Rectal smooth muscle tissue (tissue), 1 donor: Measurements from ENCODE around the gene UBAC2.

ENCODE experiments used
- H3K27ac ChIP-seq: one replicate; pipeline ENCODE4 v1.7.0; 2013; ENCODE audit warnings: low read depth, low read length, inconsistent platforms
- H3K27me3 ChIP-seq: one replicate; pipeline ENCODE4 v1.7.0; 2013; ENCODE audit warnings: low read length; ENCODE audit not compliant: control insufficient read depth, insufficient read depth
- H3K36me3 ChIP-seq: one replicate; pipeline ENCODE4 v1.7.0; 2013; ENCODE audit warnings: low read length; ENCODE audit not compliant: control insufficient read depth, insufficient read depth
- H3K4me1 ChIP-seq: one replicate; pipeline ENCODE4 v1.7.0; 2013; ENCODE audit warnings: low read length; ENCODE audit not compliant: control insufficient read depth, insufficient read depth
- H3K4me3 ChIP-seq: one replicate; pipeline ENCODE4 v1.7.0; 2013; ENCODE audit warnings: low read length
- H3K9ac ChIP-seq: one replicate; pipeline ENCODE4 v1.7.0; 2013; ENCODE audit warnings: low read length

Gene UBAC2

DNA sequence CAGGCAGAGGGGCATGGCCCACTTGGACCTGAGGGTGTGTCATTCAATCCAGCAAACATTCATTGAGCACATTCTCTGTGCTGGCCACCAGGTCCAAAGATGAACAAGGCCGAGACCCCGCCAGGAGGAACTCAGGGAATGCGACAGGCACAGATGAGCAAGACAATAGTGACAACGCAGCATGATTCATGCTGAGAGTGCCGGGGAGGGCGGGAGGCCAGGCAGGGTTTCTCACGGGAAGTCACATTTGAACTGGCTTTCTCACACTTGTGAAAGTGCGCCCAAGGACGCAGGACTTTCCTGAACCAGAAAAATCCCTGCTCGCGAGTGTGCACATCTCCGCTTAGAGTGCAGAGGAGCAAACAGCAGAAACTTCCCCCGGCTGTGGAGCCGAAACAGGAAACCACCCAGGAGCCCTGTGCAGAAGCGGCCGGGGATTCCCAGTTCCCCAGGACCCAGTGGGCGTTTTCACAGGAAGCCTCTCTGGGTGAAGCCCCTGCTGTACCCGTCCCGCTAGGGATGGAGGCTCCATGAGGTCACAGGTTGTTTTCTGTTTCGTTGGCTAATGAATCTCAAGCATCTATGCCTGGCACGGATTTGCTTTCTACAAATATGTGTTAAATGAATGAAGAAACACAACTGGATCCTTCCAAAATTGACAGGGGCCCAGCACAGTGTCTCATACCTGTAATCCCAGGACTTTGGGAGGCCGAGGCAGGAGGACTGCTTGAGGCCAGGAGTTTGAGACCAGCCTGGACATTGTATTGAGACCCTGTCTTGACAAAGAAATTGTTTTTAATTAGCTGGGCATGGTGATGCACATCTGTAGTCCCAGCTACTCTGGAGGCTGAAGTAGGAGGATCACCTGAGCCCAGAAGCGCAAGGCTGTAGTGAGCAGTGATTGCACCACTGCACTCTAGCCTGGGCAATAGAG lies 232.2 kb downstream of the UBAC2 start:
- H3K27ac ChIP-seq: no peak overlapping the region
- no peaks in the 10 kb centered on the region for H3K4me1 ChIP-seq
- H3K4me3 ChIP-seq: peak overlapping the region; percentile 22
- H3K36me3 ChIP-seq: no peaks in the 10 kb centered on the region
- no peaks in the 10 kb centered on the region for H3K27me3 ChIP-seq
- H3K9ac ChIP-seq: no peak overlapping the region

DNA sequence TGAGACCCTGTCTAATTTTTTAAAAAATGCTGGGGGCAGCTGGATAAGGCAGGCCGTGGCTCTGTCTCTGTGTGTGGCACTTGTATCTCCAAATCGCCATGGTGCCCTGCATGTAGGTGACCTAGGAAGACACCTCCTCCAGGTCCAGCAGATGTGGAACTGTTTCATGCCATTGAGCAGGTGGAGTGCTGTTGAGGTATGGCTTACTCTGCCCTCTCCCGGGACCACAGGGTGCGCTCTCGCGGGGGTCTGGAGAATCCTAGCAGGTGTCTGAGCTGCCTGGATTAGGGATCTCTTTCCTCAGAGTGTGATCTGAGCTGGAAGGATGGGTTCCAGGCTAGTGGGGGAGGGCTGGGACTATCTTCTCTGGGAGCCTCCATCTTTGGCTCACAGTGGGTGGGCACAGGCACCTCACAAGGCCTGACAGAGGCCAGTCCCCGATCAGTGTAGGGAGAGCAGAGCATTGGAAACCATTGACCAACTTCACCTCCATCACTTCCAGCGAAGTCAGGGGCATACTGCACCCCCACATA lies 233.0 kb downstream of the UBAC2 start:
- no peaks in the 10 kb centered on the region for H3K36me3 ChIP-seq
- H3K27me3 ChIP-seq: no peaks in the 10 kb centered on the region
- no peak overlapping the region for H3K27ac ChIP-seq
- no peaks in the 10 kb centered on the region for H3K4me1 ChIP-seq
- no peak overlapping the region for H3K4me3 ChIP-seq
- no peak overlapping the region for H3K9ac ChIP-seq

DNA sequence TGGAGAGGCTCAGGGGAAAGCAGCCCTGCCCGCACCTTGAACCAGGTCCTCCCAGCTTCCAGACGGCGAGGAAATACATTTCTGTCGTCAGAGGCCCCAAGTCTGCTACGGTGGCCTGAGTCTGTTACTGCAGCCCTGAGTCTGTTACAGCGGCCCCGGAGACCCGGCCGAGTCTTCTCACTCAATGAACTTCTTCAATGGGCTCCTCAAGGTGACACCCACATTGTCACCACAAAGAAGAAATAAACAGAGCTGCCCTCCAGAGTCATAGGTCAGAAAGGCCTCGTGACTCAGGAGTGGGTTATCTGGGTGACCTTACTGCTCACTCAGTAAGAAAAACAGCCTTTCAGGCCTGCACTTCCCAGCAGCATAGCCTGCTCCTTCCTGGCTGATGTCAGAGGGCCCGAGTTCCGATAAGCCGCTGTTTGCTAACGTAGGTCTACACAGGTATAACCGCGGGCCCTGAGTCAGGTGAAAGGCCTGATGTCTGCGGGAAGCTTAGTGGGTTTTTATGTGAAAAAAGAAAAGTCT lies 233.7 kb downstream of the UBAC2 start:
- no peak overlapping the region for H3K4me3 ChIP-seq
- H3K4me1 ChIP-seq: no peaks in the 10 kb centered on the region
- no peak overlapping the region for H3K27ac ChIP-seq
- H3K36me3 ChIP-seq: no peaks in the 10 kb centered on the region
- no peak overlapping the region for H3K9ac ChIP-seq
- no peaks in the 10 kb centered on the region for H3K27me3 ChIP-seq

DNA sequence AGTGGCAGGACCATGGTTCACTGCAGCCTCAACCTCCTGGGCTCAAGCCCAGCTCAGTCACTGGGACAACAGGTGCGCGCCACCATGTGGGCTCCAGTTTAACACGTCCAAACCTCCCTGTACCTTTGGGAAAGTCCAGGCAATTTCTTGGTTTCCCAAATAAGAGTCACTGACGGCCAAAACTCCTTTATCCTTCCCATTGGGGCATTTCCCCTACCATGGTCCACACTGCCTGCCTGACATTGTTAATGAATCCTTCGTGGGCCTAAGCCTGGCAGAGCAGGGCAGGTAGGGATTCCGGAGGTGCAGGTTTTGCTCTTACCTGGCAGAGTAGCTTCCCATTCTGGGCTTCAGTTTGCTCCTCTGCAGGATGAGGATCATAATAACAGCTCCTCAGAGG lies 234.5 kb downstream of the UBAC2 start:
- Histone ChIP-seq H3K4me1 (no peaks in the 10 kb centered on the region), H3K4me3 (no peak overlapping the region), H3K9ac (no peak overlapping the region), H3K27ac (no peak overlapping the region), H3K36me3 (no peaks in the 10 kb centered on the region), H3K27me3 (no peaks in the 10 kb centered on the region)

DNA sequence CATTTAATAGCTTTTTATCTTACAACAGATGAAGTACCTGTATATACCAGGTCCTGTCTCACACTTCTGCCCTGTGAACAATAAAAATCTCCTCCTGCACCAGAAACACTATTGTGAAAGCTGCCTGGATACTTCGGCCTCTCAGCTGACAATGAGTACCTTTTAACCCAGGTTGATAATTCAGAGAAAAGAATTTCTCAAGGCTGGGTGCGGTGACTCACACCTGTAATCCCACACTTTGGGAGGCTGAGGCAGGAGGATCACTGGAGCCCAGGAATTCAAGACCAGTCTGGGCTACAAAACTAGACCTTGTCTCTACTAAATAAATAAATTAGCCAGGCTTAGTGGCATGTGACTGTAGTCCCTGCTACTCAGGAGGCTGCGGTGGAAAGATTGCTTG lies 235.3 kb downstream of the UBAC2 start:
- H3K4me1 ChIP-seq: no peaks in the 10 kb centered on the region
- no peak overlapping the region for H3K27ac ChIP-seq
- no peaks in the 10 kb centered on the region for H3K27me3 ChIP-seq
- no peak overlapping the region for H3K9ac ChIP-seq
- H3K36me3 ChIP-seq: no peaks in the 10 kb centered on the region
- no peak overlapping the region for H3K4me3 ChIP-seq
